Mucosa of descending colon (tissue), 3 donors: ENCODE measurements around the gene NMNAT3. TPM values are rescaled to one million over a fixed set of nuclear protein-coding genes. Genes with fewer than 3 reads are reported as not detected.

Experiments
- ATAC-seq: fragments of 200-7000 bp; cut with Tn5 transposase; one replicate; pipeline ENCODE4 v1.9.1; 2020; ENCODE audit warnings: mild to moderate bottlenecking, moderate library complexity
- DNase-seq, 3 donors: peaks; one replicate each; pipeline ENCODE4 v3.0.0-alpha.2; 2020
- H3K36me3 ChIP-seq: fragments of 200-600 bp; one replicate; pipeline ENCODE4 v1.8.0; 2021; ENCODE audit warnings: low read depth, mild to moderate bottlenecking
- H3K4me1 ChIP-seq: fragments of 200-600 bp; one replicate; pipeline ENCODE4 v1.8.0; 2021; ENCODE audit warnings: low read depth, mild to moderate bottlenecking
- H3K4me3 ChIP-seq: fragments of 200-600 bp; one replicate; pipeline ENCODE4 v1.8.0; 2021; ENCODE audit warnings: mild to moderate bottlenecking
- H3K9me3 ChIP-seq: fragments of 200-600 bp; one replicate; pipeline ENCODE4 v1.8.0; 2021; ENCODE audit warnings: mild to moderate bottlenecking
- intact Hi-C, 2 donors: fragments of 100-400 bp; cut with DNase I in 1 of 2; cut with micrococcal nuclease in 1 of 2; formaldehyde crosslinking; loops; one replicate each; pipeline versions ENCODE4 v1.11.0 to v1.11.1; 2022; cut with DNase I, micrococcal nuclease
- total RNA-seq, 3 donors: library from RNA; stranded (reverse); fragmentation: NEBNext Ultra II Directional in 2 of 3; extraction: Animal tissue kit (Norgen Biotek cat#: 25700) in 2 of 3; gene quantifications; one replicate each; pipeline versions ENCODE4 v1.2.1 to v1.2.4, GENCODE V29; 2021 to 2023
- TF ChIP-seq, protein P1 (sequence below): fragments of 200-600 bp; IDR thresholded peaks from one replicate; pipeline ENCODE4 v1.8.0; 2022; ENCODE audit warnings: antibody characterized with exemption, mild to moderate bottlenecking
- donor health status: DM: no; HTN: no; CAD: no; lungs with moderate emphysema.
- donor health status: DM: no; HTN: no; CAD: no.
- donor health status: DM: no; HTN: yes; CAD: no.

NMNAT3 gene
- total RNA-seq, 3 donors from 2014 or later = 7.9 to 11.9 (median 10.7) TPM

GRCh38 chr3:139557041-139557440, 120.7 kb downstream of the NMNAT3 start:
- intact Hi-C loops = no loop called here
- no peak for DNase-seq
- H3K9me3 ChIP-seq = no peaks in the 10 kb centered on the region
- H3K36me3 ChIP-seq = no peaks in the 10 kb centered on the region
- TF ChIP-seq, protein P1, sequence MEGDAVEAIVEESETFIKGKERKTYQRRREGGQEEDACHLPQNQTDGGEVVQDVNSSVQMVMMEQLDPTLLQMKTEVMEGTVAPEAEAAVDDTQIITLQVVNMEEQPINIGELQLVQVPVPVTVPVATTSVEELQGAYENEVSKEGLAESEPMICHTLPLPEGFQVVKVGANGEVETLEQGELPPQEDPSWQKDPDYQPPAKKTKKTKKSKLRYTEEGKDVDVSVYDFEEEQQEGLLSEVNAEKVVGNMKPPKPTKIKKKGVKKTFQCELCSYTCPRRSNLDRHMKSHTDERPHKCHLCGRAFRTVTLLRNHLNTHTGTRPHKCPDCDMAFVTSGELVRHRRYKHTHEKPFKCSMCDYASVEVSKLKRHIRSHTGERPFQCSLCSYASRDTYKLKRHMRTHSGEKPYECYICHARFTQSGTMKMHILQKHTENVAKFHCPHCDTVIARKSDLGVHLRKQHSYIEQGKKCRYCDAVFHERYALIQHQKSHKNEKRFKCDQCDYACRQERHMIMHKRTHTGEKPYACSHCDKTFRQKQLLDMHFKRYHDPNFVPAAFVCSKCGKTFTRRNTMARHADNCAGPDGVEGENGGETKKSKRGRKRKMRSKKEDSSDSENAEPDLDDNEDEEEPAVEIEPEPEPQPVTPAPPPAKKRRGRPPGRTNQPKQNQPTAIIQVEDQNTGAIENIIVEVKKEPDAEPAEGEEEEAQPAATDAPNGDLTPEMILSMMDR = no peak
- no peaks in the 10 kb centered on the region for H3K4me1 ChIP-seq
- ATAC-seq = no peak
- H3K4me3 ChIP-seq = no peak overlapping the region

DNA sequence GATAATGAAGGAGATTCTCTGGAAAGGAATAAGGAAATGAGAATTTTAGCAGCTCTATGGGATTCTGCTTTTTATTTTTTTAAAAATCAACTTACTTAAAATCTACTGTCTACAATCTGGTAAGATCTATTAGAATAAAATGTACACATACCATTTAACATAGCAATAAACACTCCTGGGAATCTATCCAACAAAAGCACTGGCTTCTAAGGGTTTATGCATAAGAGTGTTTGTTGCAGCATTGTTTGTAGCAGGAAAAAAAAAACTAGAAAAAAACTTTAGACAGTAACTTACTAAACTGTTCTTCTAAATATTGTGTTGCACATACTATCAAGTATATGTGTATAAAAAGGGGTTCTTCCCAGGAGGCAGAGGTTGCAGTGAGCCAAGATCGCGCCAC, 122.5 kb downstream of the NMNAT3 start:
- DNase-seq (no peak), ATAC-seq (no peak)
- no peak overlapping the region for H3K4me3 ChIP-seq
- TF ChIP-seq, protein P1 = no peak
- intact Hi-C loops = no loop called here
- H3K9me3 ChIP-seq = no peaks in the 10 kb centered on the region
- H3K4me1 ChIP-seq = no peaks in the 10 kb centered on the region
- H3K36me3 ChIP-seq = no peaks in the 10 kb centered on the region

GRCh38 chr3:139554628-139555027, 123.1 kb downstream of the NMNAT3 start:
- Histone ChIP-seq H3K36me3 (no peaks in the 10 kb centered on the region), H3K4me1 (no peaks in the 10 kb centered on the region), H3K4me3 (no peak overlapping the region), H3K9me3 (no peaks in the 10 kb centered on the region)
- intact Hi-C loops = no loop called here
- DNase-seq (no peak), ATAC-seq (no peak)
- TF ChIP-seq, protein P1 = no peak

DNA sequence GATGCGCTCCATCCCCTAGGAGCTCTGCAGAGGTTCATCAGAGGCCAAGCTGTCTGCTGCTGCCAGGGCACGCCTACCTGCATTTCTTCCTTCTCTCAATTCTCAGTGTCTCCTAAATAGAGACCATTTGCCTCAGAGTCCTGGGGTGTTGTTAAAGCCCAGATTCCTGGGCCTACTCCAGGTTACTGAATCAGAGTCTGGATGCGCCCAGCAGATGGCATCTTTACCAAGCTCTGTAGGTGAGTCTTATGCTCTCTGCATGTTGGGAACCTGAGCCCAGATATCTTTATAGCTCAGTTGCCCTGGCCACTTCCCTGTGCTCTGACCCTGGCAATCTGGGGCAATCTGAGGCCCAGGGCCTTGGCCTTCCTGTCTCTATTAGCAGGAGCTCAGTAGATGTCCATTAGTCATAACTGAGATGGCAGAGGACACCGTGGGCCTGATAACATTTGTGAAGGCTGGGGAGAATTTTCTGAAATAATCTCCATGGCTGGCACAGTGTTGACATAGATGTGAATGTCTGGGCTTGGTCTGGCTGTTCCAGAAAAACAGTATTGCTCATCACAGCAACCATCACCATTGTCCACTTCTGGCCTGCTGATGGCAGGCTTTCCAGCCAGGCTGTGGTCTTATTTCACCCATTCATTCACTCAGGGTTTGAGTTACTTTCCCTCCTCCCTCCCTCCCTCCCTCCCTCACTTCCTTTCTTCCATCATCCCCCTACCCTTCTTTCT, 125.0 kb downstream of the NMNAT3 start:
- Histone ChIP-seq H3K4me1 (no peaks in the 10 kb centered on the region), H3K9me3 (no peaks in the 10 kb centered on the region), H3K36me3 (no peaks in the 10 kb centered on the region), H3K4me3 (no peak overlapping the region)
- DNase-seq = peak in 1 of 3 donors; percentile 4
- TF ChIP-seq, protein P1 = no peak
- intact Hi-C loops = no loop called here
- peak; percentile 11 for ATAC-seq

DNA sequence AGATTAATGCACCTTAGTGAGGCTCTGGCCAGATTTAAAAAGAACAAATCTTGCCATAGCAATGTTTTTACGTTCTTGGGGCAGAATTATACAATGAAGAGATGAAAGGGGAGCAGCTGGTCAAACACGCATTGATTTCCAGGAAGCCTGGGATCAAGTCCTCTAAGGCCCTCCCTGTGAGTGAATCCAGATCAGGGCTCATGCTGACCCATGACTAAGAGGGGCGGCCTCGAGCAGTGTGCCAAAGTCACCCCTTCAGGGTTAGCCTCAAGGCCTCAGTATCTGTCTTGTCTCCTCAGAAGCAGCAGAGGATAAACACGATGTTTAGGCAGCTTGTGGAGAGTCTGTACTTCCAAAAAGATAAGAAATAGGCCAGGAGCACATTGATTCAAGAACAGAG, 129.0 kb downstream of the NMNAT3 start:
- H3K4me1 ChIP-seq = no peaks in the 10 kb centered on the region
- H3K9me3 ChIP-seq = no peaks in the 10 kb centered on the region
- no peak overlapping the region for H3K4me3 ChIP-seq
- H3K36me3 ChIP-seq = no peaks in the 10 kb centered on the region
- ATAC-seq = peak; percentile 12
- no peak for DNase-seq
- TF ChIP-seq, protein P1 = no peak
- intact Hi-C loops = no loop called here
